Activated CD8-positive, alpha-beta memory T cell treated with anti-CD3 and anti-CD28 coated beads, Interleukin-2, amount 50 U/mL, for 1 hour (primary cell): ENCODE data around the gene KPNB1.

Experiments
- DNase-seq: peaks from one replicate; pipeline ENCODE4 v3.0.0-alpha.2; 2020; ENCODE audit errors: extremely low read depth

Gene KPNB1

DNA sequence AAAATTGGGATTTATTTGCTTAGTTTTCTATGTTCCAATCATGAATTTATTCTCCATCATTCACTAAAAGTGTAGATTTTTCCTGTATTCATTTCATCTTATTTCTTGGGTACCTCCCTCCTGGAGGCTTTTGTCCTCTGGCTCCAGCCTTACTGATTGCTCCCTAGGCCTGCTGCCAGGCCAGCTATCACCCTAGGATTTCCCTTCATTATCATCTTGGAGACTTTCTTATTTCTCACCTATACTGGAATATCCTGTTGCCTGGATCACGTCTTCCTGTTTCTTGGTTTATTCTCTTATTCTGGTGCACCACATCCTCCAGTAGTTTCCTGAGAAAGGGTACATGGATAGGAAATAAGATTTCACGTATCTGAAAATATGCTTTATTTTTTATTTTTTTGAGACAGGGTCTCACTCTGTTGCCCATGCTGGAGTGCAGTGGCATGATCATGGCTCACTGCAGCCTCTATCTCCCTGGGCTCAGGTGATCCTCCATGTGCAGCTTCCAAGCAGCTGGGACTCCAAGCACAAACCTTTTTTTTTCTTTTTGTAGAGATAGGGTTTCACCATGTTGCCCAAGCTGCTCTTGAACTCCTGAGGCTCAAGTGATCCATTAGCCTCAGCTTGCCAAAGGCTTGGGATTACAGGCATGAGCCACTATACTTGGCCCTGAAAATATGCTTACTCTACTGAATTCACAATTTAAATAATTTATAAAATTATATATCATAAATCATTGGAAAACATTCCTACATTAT, 13.3 kb upstream of the KPNB1 start:
- no peak for DNase-seq

GRCh38 chr17:47638903-47639302, 10.8 kb upstream of the KPNB1 start:
- DNase-seq: no peak

DNA sequence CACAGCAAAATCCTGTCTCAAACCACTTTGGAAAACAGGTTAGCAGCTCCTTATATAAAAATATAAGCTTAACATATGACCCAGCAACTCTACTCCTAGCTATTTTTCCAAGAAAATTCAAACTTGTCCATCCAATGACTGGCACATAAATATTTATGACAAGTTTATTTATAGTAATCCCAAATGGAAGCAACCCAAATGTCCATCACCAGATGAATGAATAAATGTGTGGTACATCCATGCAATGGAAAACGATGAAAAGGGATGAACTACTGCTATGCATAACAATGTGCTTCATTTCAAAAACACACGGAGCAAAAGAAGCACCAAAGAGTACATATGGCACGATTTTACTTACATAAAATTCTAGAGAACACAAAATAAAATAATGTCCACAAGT, 9.6 kb upstream of the KPNB1 start:
- no peak for DNase-seq

DNA sequence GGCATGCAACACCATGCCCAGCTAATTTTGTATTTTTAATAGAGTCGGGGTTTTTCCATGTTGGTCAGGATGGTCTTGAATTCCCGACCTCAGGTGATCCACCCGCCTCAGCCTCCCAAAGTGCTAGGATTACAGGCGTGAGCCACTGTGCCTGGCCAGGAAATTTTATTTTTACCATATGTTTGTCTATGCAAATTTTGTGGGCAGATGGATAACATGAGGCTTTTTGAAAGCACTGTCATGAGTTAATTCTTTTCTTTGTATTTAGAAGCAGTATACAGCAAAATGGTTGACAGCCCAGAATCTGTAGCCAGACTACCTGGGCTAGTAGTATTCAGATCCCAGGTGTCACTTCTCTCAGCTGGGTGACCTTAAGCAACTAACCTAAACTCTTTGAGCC, 8.5 kb upstream of the KPNB1 start:
- DNase-seq: no peak

DNA sequence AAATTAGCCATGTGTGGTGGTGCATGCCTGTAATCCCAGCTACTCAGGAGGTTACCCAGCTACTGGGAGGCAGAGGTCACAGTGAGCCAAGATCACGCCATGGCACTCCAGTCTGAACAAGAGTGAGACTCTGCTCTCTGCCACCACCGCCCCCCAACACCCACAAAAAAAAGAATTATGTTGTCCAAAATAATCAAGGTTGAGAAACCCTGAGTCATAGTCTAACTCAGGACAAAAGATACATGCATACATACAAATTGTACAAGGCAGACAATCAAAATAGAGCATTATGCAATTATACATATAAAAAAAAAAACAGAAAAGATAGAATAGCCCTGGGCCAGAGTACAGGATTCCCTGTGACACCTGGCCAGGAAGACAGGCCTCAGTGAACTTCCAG, 6.6 kb upstream of the KPNB1 start:
- no peak for DNase-seq

GRCh38 chr17:47644324-47644723, 5.4 kb upstream of the KPNB1 start:
- no peak for DNase-seq

- no peak for DNase-seq
Measured at GRCh38 chr17:47649972-47650524, 329 bp downstream of the KPNB1 start.

DNA sequence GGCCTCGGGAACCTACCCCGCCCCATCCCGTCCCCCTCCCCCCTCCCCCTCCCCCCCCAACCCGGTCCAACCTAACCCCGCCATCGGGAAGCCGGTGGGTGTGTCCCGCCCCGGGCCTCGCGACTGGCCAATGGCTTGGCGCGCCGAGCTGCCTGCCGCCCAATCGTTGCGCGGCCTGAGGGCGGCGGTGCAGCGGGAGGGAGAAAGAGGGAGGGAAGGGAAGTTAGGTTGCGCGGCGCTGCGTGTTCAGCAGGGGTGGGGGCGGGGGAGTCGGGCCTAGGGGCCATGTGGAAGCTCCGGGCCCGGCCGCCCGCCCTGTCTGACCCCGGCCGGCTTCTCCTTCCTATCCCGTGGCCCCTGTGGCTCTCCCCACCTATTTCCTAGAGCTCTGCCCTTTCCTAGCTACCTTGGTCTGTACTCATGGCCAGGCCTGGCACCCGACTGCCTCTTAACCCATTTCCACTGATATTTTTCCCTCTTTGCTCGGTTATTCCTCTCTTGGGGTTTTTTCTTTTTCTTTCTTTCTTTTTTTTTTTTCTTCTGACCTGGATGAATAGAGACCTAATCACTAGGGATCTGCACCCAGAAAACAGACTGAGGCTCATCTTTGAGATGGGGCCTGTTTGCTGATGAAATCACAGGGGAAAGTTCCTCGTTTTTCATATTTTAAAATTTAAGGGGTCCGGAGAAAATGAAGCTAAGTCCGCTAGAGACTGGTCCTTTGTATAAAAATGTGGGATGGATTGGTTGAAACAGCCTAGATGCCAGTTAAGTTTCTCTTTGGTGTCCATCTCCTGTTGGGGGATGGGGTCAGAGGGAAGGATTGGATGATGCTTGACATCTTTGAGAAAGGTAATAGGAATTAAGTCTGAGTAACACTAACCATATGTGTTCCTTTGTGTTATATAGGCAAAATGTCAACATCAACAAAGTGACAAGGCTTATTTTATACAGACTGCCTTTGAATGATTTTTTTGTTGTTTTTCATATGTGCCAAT, 1.1 kb downstream of the KPNB1 start:
- peak; percentile 68 for DNase-seq

DNA sequence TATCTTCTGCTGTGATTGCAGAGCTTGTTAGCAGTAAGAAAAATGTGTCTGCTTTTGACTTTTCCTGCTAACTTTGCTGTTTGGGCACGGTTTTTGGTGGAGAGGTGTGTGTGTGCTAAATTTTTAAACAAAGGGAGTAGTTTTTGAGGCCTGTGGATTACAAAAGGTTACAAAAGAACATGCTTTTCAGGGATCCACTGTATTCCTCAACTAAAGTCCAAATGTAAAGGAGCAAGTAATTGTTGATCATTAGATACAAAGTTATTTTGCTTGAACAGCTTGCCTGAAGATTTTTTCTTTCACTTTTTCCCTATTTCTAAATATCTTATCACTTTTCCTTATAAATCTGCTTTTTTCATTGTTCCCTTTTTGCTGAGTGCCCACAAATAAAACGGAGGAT, 2.0 kb downstream of the KPNB1 start:
- DNase-seq: no peak

- DNase-seq: no peak
Measured at GRCh38 chr17:47652570-47652969, 2.9 kb downstream of the KPNB1 start.

- no peak for DNase-seq
Measured at GRCh38 chr17:47653442-47653841, 3.7 kb downstream of the KPNB1 start.

GRCh38 chr17:47654991-47655390, 5.3 kb downstream of the KPNB1 start:
- no peak for DNase-seq

DNA sequence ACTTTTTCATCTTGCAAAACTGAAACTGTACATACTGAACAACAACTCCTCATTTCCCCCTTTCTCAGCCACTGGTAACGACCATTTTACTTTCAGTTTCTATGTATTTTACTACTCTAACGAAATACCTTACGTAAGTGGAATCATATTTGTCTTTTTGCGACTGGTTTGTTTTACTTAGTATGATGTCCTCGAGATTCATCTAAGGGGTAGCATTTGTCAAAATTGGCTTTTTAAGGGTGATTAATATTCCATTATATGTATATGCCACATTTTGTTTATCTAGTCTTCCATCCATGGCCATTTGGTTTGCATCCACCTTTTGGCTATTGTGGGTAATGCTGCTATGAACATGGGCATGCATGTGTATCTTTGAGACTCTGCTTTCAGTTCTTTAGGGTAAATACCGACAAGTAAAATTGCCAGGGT, 10.4 kb downstream of the KPNB1 start:
- DNase-seq: no peak

GRCh38 chr17:47663912-47664623, 14.3 kb downstream of the KPNB1 start:
- DNase-seq: no peak

GRCh38 chr17:47664624-47664941, 14.9 kb downstream of the KPNB1 start:
- no peak for DNase-seq

GRCh38 chr17:47665655-47666054, 15.9 kb downstream of the KPNB1 start:
- no peak for DNase-seq

DNA sequence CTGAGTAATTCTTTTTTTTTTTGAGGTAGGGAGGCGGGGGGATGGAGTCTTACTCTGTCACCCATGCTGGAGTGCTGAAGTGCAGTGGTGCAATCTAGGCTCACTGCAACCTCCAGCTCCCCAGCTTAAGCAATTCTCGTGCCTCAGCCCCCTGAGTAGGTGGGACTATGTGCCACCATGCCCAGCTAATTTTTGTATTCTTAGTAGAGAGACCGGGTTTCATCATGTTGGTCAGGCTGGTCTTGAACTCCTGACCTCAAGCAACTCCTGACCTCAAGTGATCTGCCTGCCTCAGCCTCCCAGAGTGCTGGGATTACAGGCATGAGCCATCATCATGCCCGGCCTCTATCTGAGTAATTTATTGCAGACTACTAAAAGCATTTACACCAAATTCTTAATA, 19.4 kb downstream of the KPNB1 start:
- DNase-seq: no peak

- no peak for DNase-seq
Measured at GRCh38 chr17:47670064-47670463, 20.3 kb downstream of the KPNB1 start.

- DNase-seq: no peak
Measured at GRCh38 chr17:47674499-47674898, 24.8 kb downstream of the KPNB1 start.

DNA sequence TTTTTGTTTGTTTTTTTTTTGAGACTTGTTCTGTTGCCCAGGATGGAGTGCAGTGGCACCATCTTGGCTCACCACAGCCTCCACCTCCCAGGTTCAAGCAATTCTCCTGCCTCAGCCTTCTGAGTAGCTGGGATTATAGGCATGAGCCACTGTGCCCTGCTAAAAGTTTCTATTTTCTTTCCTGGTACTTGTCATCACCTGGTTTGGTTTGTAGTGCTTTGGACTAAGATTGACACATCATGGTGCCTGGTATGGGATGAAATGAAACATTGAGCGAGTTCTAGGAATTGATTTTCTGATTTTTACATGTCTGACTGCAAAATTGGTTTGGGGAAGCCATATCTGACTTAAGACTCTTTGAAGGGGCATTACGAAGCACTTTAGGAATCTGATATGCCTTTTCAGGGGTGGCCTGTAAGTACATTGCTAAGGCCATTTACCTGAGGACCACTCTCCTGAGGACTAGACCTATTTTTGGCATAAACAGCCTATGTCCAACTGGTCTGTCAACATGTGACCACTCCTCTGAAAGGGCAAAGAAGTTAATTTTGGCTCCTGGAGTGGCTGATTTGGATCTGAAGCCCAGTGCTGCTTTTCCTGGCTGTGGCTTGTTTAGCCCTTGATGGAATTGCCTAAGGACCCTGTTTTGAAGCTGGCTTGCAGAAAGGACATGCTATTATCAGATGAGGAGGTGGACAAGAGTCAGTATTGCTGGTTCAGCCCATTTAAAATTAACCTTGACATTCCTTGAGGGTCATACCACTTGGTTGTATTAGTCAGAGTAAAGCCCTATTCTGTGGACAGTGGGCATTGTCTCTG, 25.9 kb downstream of the KPNB1 start:
- DNase-seq: no peak

GRCh38 chr17:47676199-47676472, 26.4 kb downstream of the KPNB1 start:
- no peak for DNase-seq
